Gastrocnemius medialis (tissue), 4 donors: Measurements from ENCODE around the gene KCNJ10.

ENCODE experiments used
- CTCF ChIP-seq, 5 experiments: fragments of 450-650 bp in 3 of 5; fragments of 200-600 bp in 2 of 5; sonication (generic) in 2 of 5; IDR thresholded peaks in 4 of 5; conservative IDR thresholded peaks in 1 of 5; 1 replicate in 4 of 5; 2 replicates in 1 of 5; pipeline ENCODE4 v1.5.1; 2016 to 2019; ENCODE audit warnings: antibody characterized with exemption in 5 of 5, mild to moderate bottlenecking in 3 of 5, moderate library complexity in 3 of 5
- POLR2A ChIP-seq, 2 donors: fragments of 450-650 bp; IDR thresholded peaks; one replicate each; pipeline ENCODE4 v1.6.1; 2017; ENCODE audit warnings: antibody characterized with exemption in 2 of 2, mild to moderate bottlenecking in 2 of 2, moderate library complexity in 2 of 2

GRCh38 chr1:160082487-160082886 lies 12.5 kb upstream of the KCNJ10 start:
- no peak for TF ChIP-seq CTCF (IDR thresholded peaks at IDR 0.05 in 4 of 5, conservative IDR thresholded peaks at IDR 0.05 in 1 of 5)
- no peak for TF ChIP-seq POLR2A (IDR thresholded peaks at IDR 0.05)
